ENCODE data around the gene RHOD. TPM values are rescaled to one million over a fixed set of nuclear protein-coding genes. Genes with fewer than 3 reads are reported as not detected.

The RHOD gene
- total and polyA plus RNA-seq, 4 donors: 7.3 to 39.3 (median 16.5) TPM

GRCh38 chr11:67059671-67060070, 3.0 kb downstream of the RHOD start:
- TF ChIP-seq CTCF (IDR thresholded peaks at IDR 0.05; ENCODE audit: control extremely low read depth, extremely low read depth): no peak
- DNase-seq (no peak), ATAC-seq (ENCODE audit: insufficient read depth, low FRiP score) (no peak)
- Histone ChIP-seq H3K27me3 (ENCODE audit: control insufficient read depth in 3 of 3, insufficient read depth in 3 of 3, low read length in 2 of 3) (no peaks in the 10 kb centered on the region), H3K27ac (ENCODE audit: low read depth in 1 of 2, low read length in 1 of 2) (no peak overlapping the region), H3K4me3 (no peak overlapping the region), H3K4me1 (ENCODE audit: control insufficient read depth in 5 of 5, insufficient read depth in 5 of 5, low read length in 5 of 5) (peaks cover 0 to 24% (median 6%) of the 10 kb centered on the region in 5 donors), H3K9ac (ENCODE audit: insufficient read depth in 1 of 2, low read length in 2 of 2) (no peak overlapping the region), H3K9me3 (ENCODE audit: control insufficient read depth in 4 of 4, insufficient read depth in 3 of 4, low read length in 3 of 4) (no peaks in the 10 kb centered on the region), H3K36me3 (ENCODE audit: control insufficient read depth in 4 of 4, insufficient read depth in 4 of 4, low read length in 4 of 4) (no peaks in the 10 kb centered on the region)
- 86 to 91% methylated on average over 3 of the region's 3 CpGs for WGBS, 2 donors

GRCh38 chr11:67060111-67060522, 3.5 kb downstream of the RHOD start:
- H3K4me3 ChIP-seq: no peak overlapping the region
- peaks cover 0 to 19% (median 6%) of the 10 kb centered on the region in 5 donors for H3K4me1 ChIP-seq (ENCODE audit: control insufficient read depth in 5 of 5, insufficient read depth in 5 of 5, low read length in 5 of 5)
- 90 to 92% methylated on average over 7 of the region's 7 CpGs for WGBS, 2 donors
- DNase-seq: no peak
- TF ChIP-seq CTCF (IDR thresholded peaks at IDR 0.05; ENCODE audit: control extremely low read depth, extremely low read depth): no peak
- no peak for ATAC-seq (ENCODE audit: insufficient read depth, low FRiP score)
- no peaks in the 10 kb centered on the region for H3K27me3 ChIP-seq (ENCODE audit: control insufficient read depth in 3 of 3, insufficient read depth in 3 of 3, low read length in 2 of 3)
- H3K9ac ChIP-seq (ENCODE audit: insufficient read depth in 1 of 2, low read length in 2 of 2): no peak overlapping the region
- H3K36me3 ChIP-seq (ENCODE audit: control insufficient read depth in 4 of 4, insufficient read depth in 4 of 4, low read length in 4 of 4): no peaks in the 10 kb centered on the region
- H3K27ac ChIP-seq (ENCODE audit: low read depth in 1 of 2, low read length in 1 of 2): no peak overlapping the region
- no peaks in the 10 kb centered on the region for H3K9me3 ChIP-seq (ENCODE audit: control insufficient read depth in 4 of 4, insufficient read depth in 3 of 4, low read length in 3 of 4)

- ATAC-seq (ENCODE audit: insufficient read depth, low FRiP score) (no peak), DNase-seq (no peak)
- WGBS, 2 donors: 92% methylated on average over 13 of the region's 13 CpGs
- H3K9ac ChIP-seq (ENCODE audit: insufficient read depth in 1 of 2, low read length in 2 of 2): no peak overlapping the region
- H3K36me3 ChIP-seq (ENCODE audit: control insufficient read depth in 4 of 4, insufficient read depth in 4 of 4, low read length in 4 of 4): no peaks in the 10 kb centered on the region
- no peak overlapping the region for H3K27ac ChIP-seq (ENCODE audit: low read depth in 1 of 2, low read length in 1 of 2)
- no peak for TF ChIP-seq CTCF (IDR thresholded peaks at IDR 0.05; ENCODE audit: control extremely low read depth, extremely low read depth)
- no peaks in the 10 kb centered on the region for H3K4me1 ChIP-seq (ENCODE audit: control insufficient read depth in 5 of 5, insufficient read depth in 5 of 5, low read length in 5 of 5)
- H3K4me3 ChIP-seq: no peak overlapping the region
- no peaks in the 10 kb centered on the region for H3K9me3 ChIP-seq (ENCODE audit: control insufficient read depth in 4 of 4, insufficient read depth in 3 of 4, low read length in 3 of 4)
- no peaks in the 10 kb centered on the region for H3K27me3 ChIP-seq (ENCODE audit: control insufficient read depth in 3 of 3, insufficient read depth in 3 of 3, low read length in 2 of 3)
Measured at GRCh38 chr11:67062526-67063373, 6.1 kb downstream of the RHOD start.
